ENCODE data around the gene PITPNM1. TPM values are rescaled to one million over a fixed set of nuclear protein-coding genes. Genes with fewer than 3 reads are reported as not detected.

PITPNM1 gene
- total RNA-seq, 1 experiment from 2014 or later = 79.8 TPM

- POLR2A ChIA-PET (ENCODE audit: unreplicated experiment) = interaction anchor here (0.7 kb wide), 1 partner anchor 88 kb away, joined by 3 read pairs; no protein-coding TSS in a partner anchor
- TF ChIP-seq EZH2 (IDR thresholded peaks at IDR 0.05; ENCODE audit: low read length, unreplicated experiment) (no peak), CTCF (conservative IDR thresholded peaks at IDR 0.05; ENCODE audit: low read depth, low read length) (no peak), EZH2phosphoT487 (IDR thresholded peaks at IDR 0.05; ENCODE audit: borderline replicate concordance, low read length) (no peak)
- Histone ChIP-seq H3K79me2 (ENCODE audit: low read length) (no peaks in the 10 kb centered on the region), H2AFZ (ENCODE audit: low read length) (no peak overlapping the region), H3K4me1 (ENCODE audit: insufficient read depth, low read length) (no peaks in the 10 kb centered on the region), H3K27me3 (ENCODE audit: low read length) (no peaks in the 10 kb centered on the region), H3K27ac (ENCODE audit: low read length) (no peak overlapping the region), H3K9ac (ENCODE audit: low read length) (no peak overlapping the region), H3F3A (ENCODE audit: low read length, unreplicated experiment) (no peaks in the 10 kb centered on the region), H4K20me1 (ENCODE audit: low read length) (no peaks in the 10 kb centered on the region), H3K36me3 (ENCODE audit: low read depth, low read length) (no peaks in the 10 kb centered on the region; the same call in 1 of the 2 replicates), H3K9me2 (replicated peaks; ENCODE audit: low read length) (no peaks in the 10 kb centered on the region), H3K4me2 (ENCODE audit: low read length) (no peak overlapping the region), H3K4me3 (ENCODE audit: low read length) (no peak overlapping the region), H3K9me3 (ENCODE audit: low read length) (no peaks in the 10 kb centered on the region)
- no peak for DNase-seq
- no TSS peak for BruUV-seq (replicated peaks)
- CTCF ChIA-PET = no interaction called here
- intact Hi-C loops (cut with micrococcal nuclease) = no loop called here
- ATAC-seq = no peak
Measured at GRCh38 chr11:67494371-67495233, 10.6 kb downstream of the PITPNM1 start.

GRCh38 chr11:67493548-67494370 lies 11.4 kb downstream of the PITPNM1 start:
- Histone ChIP-seq H4K20me1 (ENCODE audit: low read length) (no peaks in the 10 kb centered on the region), H3K4me1 (ENCODE audit: insufficient read depth, low read length) (no peaks in the 10 kb centered on the region), H3K9ac (ENCODE audit: low read length) (no peak overlapping the region), H3K4me3 (ENCODE audit: low read length) (no peak overlapping the region), H3K9me2 (replicated peaks; ENCODE audit: low read length) (no peaks in the 10 kb centered on the region), H2AFZ (ENCODE audit: low read length) (no peak overlapping the region), H3K27ac (ENCODE audit: low read length) (no peak overlapping the region), H3F3A (ENCODE audit: low read length, unreplicated experiment) (no peaks in the 10 kb centered on the region), H3K4me2 (ENCODE audit: low read length) (no peak overlapping the region), H3K36me3 (ENCODE audit: low read depth, low read length) (no peaks in the 10 kb centered on the region; the same call in 1 of the 2 replicates), H3K79me2 (ENCODE audit: low read length) (no peaks in the 10 kb centered on the region), H3K27me3 (ENCODE audit: low read length) (no peaks in the 10 kb centered on the region), H3K9me3 (ENCODE audit: low read length) (no peaks in the 10 kb centered on the region)
- CTCF ChIA-PET = no interaction called here
- TSS peak; percentile 12 for BruUV-seq (replicated peaks)
- no peak for ATAC-seq
- POLR2A ChIA-PET (ENCODE audit: unreplicated experiment) = no interaction called here
- no peak for DNase-seq
- TF ChIP-seq EZH2phosphoT487 (IDR thresholded peaks at IDR 0.05; ENCODE audit: borderline replicate concordance, low read length) (no peak), EZH2 (IDR thresholded peaks at IDR 0.05; ENCODE audit: low read length, unreplicated experiment) (no peak), CTCF (conservative IDR thresholded peaks at IDR 0.05; ENCODE audit: low read depth, low read length) (no peak)
- intact Hi-C loops (cut with micrococcal nuclease) = no loop called here
